ENCODE data around the gene IKBKE.

The IKBKE gene

GRCh38 chr1:206518206-206518605 lies 47.9 kb downstream of the IKBKE start:
- Histone ChIP-seq H3K27ac (ENCODE audit: insufficient read depth, low read length, poor library complexity, severe bottlenecking) (no peak overlapping the region), H3K9me3 (ENCODE audit: control insufficient read depth, low read length) (no peaks in the 10 kb centered on the region), H3K27me3 (replicated peaks; ENCODE audit: control insufficient read depth, insufficient read depth, low read length, poor library complexity, severe bottlenecking) (no peaks in the 10 kb centered on the region), H3K4me3 (ENCODE audit: insufficient read depth, low read depth, low read length, poor library complexity, severe bottlenecking) (no peak overlapping the region), H3K4me1 (ENCODE audit: control insufficient read depth, insufficient read depth, low read length, poor library complexity, severe bottlenecking) (no peaks in the 10 kb centered on the region), H3K36me3 (ENCODE audit: control insufficient read depth, insufficient read depth, low read length) (no peaks in the 10 kb centered on the region)
- DNase-seq: no peak

GRCh38 chr1:206518743-206519142 lies 48.5 kb downstream of the IKBKE start:
- H3K36me3 ChIP-seq (ENCODE audit: control insufficient read depth, insufficient read depth, low read length): no peaks in the 10 kb centered on the region
- H3K4me3 ChIP-seq (ENCODE audit: insufficient read depth, low read depth, low read length, poor library complexity, severe bottlenecking): no peak overlapping the region
- H3K9me3 ChIP-seq (ENCODE audit: control insufficient read depth, low read length): no peaks in the 10 kb centered on the region
- no peaks in the 10 kb centered on the region for H3K4me1 ChIP-seq (ENCODE audit: control insufficient read depth, insufficient read depth, low read length, poor library complexity, severe bottlenecking)
- H3K27me3 ChIP-seq (replicated peaks; ENCODE audit: control insufficient read depth, insufficient read depth, low read length, poor library complexity, severe bottlenecking): no peaks in the 10 kb centered on the region
- H3K27ac ChIP-seq (ENCODE audit: insufficient read depth, low read length, poor library complexity, severe bottlenecking): no peak overlapping the region
- no peak for DNase-seq

GRCh38 chr1:206521127-206521526 lies 50.9 kb downstream of the IKBKE start:
- H3K27me3 ChIP-seq (replicated peaks; ENCODE audit: control insufficient read depth, insufficient read depth, low read length, poor library complexity, severe bottlenecking): no peaks in the 10 kb centered on the region
- H3K36me3 ChIP-seq (ENCODE audit: control insufficient read depth, insufficient read depth, low read length): no peaks in the 10 kb centered on the region
- no peak for DNase-seq
- H3K27ac ChIP-seq (ENCODE audit: insufficient read depth, low read length, poor library complexity, severe bottlenecking): no peak overlapping the region
- H3K4me1 ChIP-seq (ENCODE audit: control insufficient read depth, insufficient read depth, low read length, poor library complexity, severe bottlenecking): no peaks in the 10 kb centered on the region
- no peaks in the 10 kb centered on the region for H3K9me3 ChIP-seq (ENCODE audit: control insufficient read depth, low read length)
- no peak overlapping the region for H3K4me3 ChIP-seq (ENCODE audit: insufficient read depth, low read depth, low read length, poor library complexity, severe bottlenecking)

GRCh38 chr1:206521694-206522402 lies 51.6 kb downstream of the IKBKE start:
- H3K36me3 ChIP-seq (ENCODE audit: control insufficient read depth, insufficient read depth, low read length): no peaks in the 10 kb centered on the region
- no peak overlapping the region for H3K27ac ChIP-seq (ENCODE audit: insufficient read depth, low read length, poor library complexity, severe bottlenecking)
- no peak overlapping the region for H3K4me3 ChIP-seq (ENCODE audit: insufficient read depth, low read depth, low read length, poor library complexity, severe bottlenecking)
- no peaks in the 10 kb centered on the region for H3K4me1 ChIP-seq (ENCODE audit: control insufficient read depth, insufficient read depth, low read length, poor library complexity, severe bottlenecking)
- no peak for DNase-seq
- H3K9me3 ChIP-seq (ENCODE audit: control insufficient read depth, low read length): no peaks in the 10 kb centered on the region
- no peaks in the 10 kb centered on the region for H3K27me3 ChIP-seq (replicated peaks; ENCODE audit: control insufficient read depth, insufficient read depth, low read length, poor library complexity, severe bottlenecking)

- DNase-seq: no peak
- Histone ChIP-seq H3K27me3 (replicated peaks; ENCODE audit: control insufficient read depth, insufficient read depth, low read length, poor library complexity, severe bottlenecking) (no peaks in the 10 kb centered on the region), H3K4me3 (ENCODE audit: insufficient read depth, low read depth, low read length, poor library complexity, severe bottlenecking) (no peak overlapping the region), H3K4me1 (ENCODE audit: control insufficient read depth, insufficient read depth, low read length, poor library complexity, severe bottlenecking) (no peaks in the 10 kb centered on the region), H3K36me3 (ENCODE audit: control insufficient read depth, insufficient read depth, low read length) (no peaks in the 10 kb centered on the region), H3K9me3 (ENCODE audit: control insufficient read depth, low read length) (no peaks in the 10 kb centered on the region), H3K27ac (ENCODE audit: insufficient read depth, low read length, poor library complexity, severe bottlenecking) (no peak overlapping the region)
Observed at GRCh38 chr1:206524739-206525364, 54.6 kb downstream of the IKBKE start.

- Histone ChIP-seq H3K9me3 (ENCODE audit: control insufficient read depth, low read length) (no peaks in the 10 kb centered on the region), H3K36me3 (ENCODE audit: control insufficient read depth, insufficient read depth, low read length) (no peaks in the 10 kb centered on the region), H3K4me1 (ENCODE audit: control insufficient read depth, insufficient read depth, low read length, poor library complexity, severe bottlenecking) (no peaks in the 10 kb centered on the region), H3K4me3 (ENCODE audit: insufficient read depth, low read depth, low read length, poor library complexity, severe bottlenecking) (no peak overlapping the region), H3K27ac (ENCODE audit: insufficient read depth, low read length, poor library complexity, severe bottlenecking) (no peak overlapping the region), H3K27me3 (replicated peaks; ENCODE audit: control insufficient read depth, insufficient read depth, low read length, poor library complexity, severe bottlenecking) (no peaks in the 10 kb centered on the region)
- no peak for DNase-seq
Observed at GRCh38 chr1:206526064-206526911, 56.0 kb downstream of the IKBKE start.

GRCh38 chr1:206529425-206529824 lies 59.1 kb downstream of the IKBKE start:
- Histone ChIP-seq H3K4me3 (ENCODE audit: insufficient read depth, low read depth, low read length, poor library complexity, severe bottlenecking) (no peak overlapping the region), H3K4me1 (ENCODE audit: control insufficient read depth, insufficient read depth, low read length, poor library complexity, severe bottlenecking) (no peaks in the 10 kb centered on the region), H3K27me3 (replicated peaks; ENCODE audit: control insufficient read depth, insufficient read depth, low read length, poor library complexity, severe bottlenecking) (no peaks in the 10 kb centered on the region), H3K9me3 (ENCODE audit: control insufficient read depth, low read length) (no peaks in the 10 kb centered on the region), H3K36me3 (ENCODE audit: control insufficient read depth, insufficient read depth, low read length) (no peaks in the 10 kb centered on the region), H3K27ac (ENCODE audit: insufficient read depth, low read length, poor library complexity, severe bottlenecking) (no peak overlapping the region)
- DNase-seq: no peak

GRCh38 chr1:206532368-206532767 lies 62.1 kb downstream of the IKBKE start:
- H3K27me3 ChIP-seq (replicated peaks; ENCODE audit: control insufficient read depth, insufficient read depth, low read length, poor library complexity, severe bottlenecking): no peaks in the 10 kb centered on the region
- no peaks in the 10 kb centered on the region for H3K36me3 ChIP-seq (ENCODE audit: control insufficient read depth, insufficient read depth, low read length)
- no peaks in the 10 kb centered on the region for H3K9me3 ChIP-seq (ENCODE audit: control insufficient read depth, low read length)

GRCh38 chr1:206534552-206534951 lies 64.3 kb downstream of the IKBKE start:
- no peaks in the 10 kb centered on the region for H3K4me1 ChIP-seq (ENCODE audit: control insufficient read depth, insufficient read depth, low read length, poor library complexity, severe bottlenecking)
- DNase-seq: no peak
- H3K27ac ChIP-seq (ENCODE audit: insufficient read depth, low read length, poor library complexity, severe bottlenecking): no peak overlapping the region
- H3K36me3 ChIP-seq (ENCODE audit: control insufficient read depth, insufficient read depth, low read length): no peaks in the 10 kb centered on the region
- H3K27me3 ChIP-seq (replicated peaks; ENCODE audit: control insufficient read depth, insufficient read depth, low read length, poor library complexity, severe bottlenecking): no peaks in the 10 kb centered on the region
- no peak overlapping the region for H3K4me3 ChIP-seq (ENCODE audit: insufficient read depth, low read depth, low read length, poor library complexity, severe bottlenecking)
- no peaks in the 10 kb centered on the region for H3K9me3 ChIP-seq (ENCODE audit: control insufficient read depth, low read length)

More at GRCh38 chr1:206532368-206532767, 62.1 kb downstream of the IKBKE start:
- Histone ChIP-seq H3K4me3 (ENCODE audit: insufficient read depth, low read depth, low read length, poor library complexity, severe bottlenecking) (no peak overlapping the region), H3K4me1 (ENCODE audit: control insufficient read depth, insufficient read depth, low read length, poor library complexity, severe bottlenecking) (no peaks in the 10 kb centered on the region), H3K27ac (ENCODE audit: insufficient read depth, low read length, poor library complexity, severe bottlenecking) (no peak overlapping the region)
- no peak for DNase-seq

- Histone ChIP-seq H3K36me3 (ENCODE audit: control insufficient read depth, insufficient read depth, low read length) (no peaks in the 10 kb centered on the region), H3K27me3 (replicated peaks; ENCODE audit: control insufficient read depth, insufficient read depth, low read length, poor library complexity, severe bottlenecking) (no peaks in the 10 kb centered on the region), H3K4me1 (ENCODE audit: control insufficient read depth, insufficient read depth, low read length, poor library complexity, severe bottlenecking) (no peaks in the 10 kb centered on the region), H3K4me3 (ENCODE audit: insufficient read depth, low read depth, low read length, poor library complexity, severe bottlenecking) (no peak overlapping the region), H3K9me3 (ENCODE audit: control insufficient read depth, low read length) (no peaks in the 10 kb centered on the region), H3K27ac (ENCODE audit: insufficient read depth, low read length, poor library complexity, severe bottlenecking) (no peak overlapping the region)
- no peak for DNase-seq
Observed at GRCh38 chr1:206535853-206536188, 65.5 kb downstream of the IKBKE start.
